GM18907 (cell line): ENCODE data around the gene UBE2F.
"Not testable (repeated sequence)": the region's sequence is repeated elsewhere in the genome, so short reads cannot be mapped to it uniquely, and the experiment has no call there.

Experiments
- ATAC-seq: cut with Tn5 transposase; IDR thresholded peaks from one replicate; pipeline ENCODE4 v1.9.1; 2021; ENCODE audit warnings: mild to moderate bottlenecking, moderate library complexity; ENCODE audit not compliant: unreplicated experiment

Gene UBE2F

GRCh38 chr2:237943395-237944094, 23.3 kb upstream of the UBE2F start:
- ATAC-seq, result no peak

GRCh38 chr2:237944302-237944701, 22.5 kb upstream of the UBE2F start:
- ATAC-seq, result no peak

DNA sequence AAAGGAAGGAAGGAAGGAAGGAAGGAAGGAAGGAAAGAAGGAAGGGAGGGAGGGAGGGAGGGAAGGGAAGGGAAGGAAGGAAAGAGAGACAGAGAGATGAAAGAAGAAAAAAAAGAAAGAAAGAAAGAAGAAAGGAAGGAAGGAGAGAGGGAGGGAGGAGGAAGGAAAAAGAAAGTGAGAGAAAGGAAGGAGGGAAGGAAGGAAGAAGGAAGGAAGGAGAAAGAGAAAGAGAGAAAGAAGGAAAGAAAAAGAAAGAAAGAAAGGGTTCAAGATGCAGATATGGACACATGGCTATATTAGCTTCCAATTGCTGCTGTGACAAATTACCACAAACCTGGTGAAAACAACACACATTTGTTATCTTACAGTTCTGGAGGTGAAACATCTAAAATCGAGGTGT, 20.4 kb upstream of the UBE2F start:
- no peak for ATAC-seq

GRCh38 chr2:237951354-237951753, 15.5 kb upstream of the UBE2F start:
- not testable (repeated sequence) for ATAC-seq

DNA sequence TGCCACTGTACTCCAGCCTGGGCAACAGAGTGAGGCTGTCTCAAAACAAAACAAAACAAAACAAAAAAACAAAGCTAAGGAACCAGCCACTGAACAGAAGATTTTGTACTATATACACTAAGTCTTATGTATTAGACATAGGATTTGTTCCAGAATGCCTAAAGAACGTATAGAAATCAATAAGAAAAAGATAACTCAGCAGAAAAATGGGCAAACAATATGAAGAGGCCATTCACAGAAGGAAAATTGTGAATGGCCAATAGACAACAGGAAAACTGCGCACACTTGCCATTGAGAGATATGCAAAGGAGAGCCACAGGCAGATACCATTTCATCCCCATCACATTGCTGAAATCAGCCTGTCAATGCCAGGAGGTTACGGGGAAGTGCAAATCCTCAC, 14.9 kb upstream of the UBE2F start:
- no peak for ATAC-seq

DNA sequence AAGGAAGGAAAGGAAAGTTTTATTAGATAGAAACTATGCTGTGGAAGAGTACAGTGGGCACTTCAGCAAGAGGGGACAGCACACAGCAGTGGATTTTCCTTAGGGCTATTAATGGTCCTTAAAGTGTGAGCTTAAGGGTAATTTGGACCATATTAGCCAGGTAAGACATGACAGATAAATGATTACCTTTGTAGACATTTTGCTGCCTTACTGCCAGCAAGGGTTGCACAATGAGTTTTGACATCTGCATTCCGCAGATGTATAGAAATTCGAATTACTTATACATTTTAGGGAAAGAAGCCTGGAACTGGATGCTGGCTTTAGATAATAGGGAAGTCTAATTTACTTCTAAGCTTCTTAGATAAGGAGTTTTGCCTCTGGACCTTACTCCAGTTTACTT, 14.0 kb upstream of the UBE2F start:
- ATAC-seq, result no peak

DNA sequence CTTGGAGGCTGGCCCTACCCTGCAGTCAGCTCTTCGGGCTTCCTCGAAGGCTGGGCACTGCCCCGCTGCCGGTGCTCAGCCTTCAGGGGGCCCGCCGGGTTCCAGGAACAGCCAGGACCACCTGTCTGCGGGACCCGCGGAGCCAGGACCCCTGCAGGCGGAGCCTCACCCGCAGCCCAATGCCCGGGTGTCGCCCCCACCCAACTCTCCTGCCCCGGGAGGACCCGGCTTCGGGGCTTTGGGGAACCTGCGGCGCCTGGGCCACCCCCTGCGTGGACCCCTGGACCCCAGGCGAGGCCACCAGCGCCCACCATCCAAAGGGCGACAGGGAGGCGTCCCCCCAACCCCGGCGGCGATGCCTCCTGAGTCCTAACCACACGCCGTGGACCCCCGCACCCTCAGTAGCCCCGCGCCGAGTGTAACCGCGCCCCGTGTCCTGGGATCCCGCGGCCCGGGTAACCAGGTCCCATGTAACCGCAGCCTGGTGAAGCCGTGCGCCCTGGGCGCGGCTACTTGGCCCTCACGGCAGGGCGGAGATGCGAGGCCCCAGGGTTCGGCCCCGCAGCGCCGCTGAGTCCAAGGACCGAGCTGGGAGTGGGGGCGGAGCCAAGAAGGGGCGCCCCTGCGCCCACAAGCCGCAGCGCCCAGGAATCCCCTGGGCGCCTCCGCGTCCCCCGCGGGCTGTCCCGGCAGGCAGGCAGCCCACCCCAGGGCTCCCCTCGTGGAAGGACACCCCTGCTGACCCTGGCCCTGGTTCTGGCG, 11.0 kb upstream of the UBE2F start:
- ATAC-seq, result no peak

GRCh38 chr2:237956402-237956736, 10.4 kb upstream of the UBE2F start:
- no peak for ATAC-seq

DNA sequence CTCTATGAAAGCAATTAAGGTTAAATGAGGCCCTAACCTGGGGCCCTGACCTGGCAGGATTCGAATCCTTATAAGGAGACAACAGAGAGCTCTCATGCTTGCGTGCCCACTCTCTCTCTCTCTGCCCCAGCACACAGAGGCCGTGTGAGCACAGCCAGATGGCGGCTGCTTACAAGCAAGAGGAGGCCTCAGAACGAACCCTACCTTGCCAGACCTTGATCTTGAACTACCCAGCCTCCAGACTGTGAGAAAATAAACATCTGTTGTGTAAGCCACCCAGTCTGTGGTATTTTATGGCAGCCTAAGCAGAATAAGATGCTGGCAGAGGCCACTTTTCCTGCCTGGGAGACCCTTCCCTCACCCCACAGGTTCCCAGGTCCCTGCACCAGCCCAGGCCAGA, 5.2 kb upstream of the UBE2F start:
- no peak for ATAC-seq

GRCh38 chr2:237962432-237963084, 4.3 kb upstream of the UBE2F start:
- ATAC-seq, result no peak

DNA sequence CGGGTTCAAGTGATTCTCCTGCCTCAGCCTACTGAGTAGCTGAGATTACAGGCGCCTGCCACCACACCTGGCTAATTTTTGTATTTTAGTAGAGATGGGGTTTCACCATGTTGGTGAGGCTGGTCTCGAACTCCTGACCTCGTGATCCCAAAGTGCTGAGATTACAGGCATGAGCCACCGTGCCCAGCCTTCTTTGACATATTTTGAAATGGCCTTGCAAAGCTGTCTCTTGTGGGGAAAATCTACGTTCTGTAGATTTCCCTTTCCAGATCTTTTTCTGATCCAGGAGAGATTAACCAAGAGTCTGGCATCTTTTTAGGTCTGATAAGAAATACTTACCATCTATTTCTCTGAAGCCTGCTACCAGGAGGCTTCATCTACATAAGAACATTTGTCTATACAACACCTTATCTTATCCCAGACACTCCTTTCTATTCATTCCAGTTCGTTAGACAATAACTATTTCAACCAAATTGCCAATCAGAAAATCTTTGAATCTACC, 3.3 kb upstream of the UBE2F start:
- ATAC-seq, result not testable (repeated sequence)

DNA sequence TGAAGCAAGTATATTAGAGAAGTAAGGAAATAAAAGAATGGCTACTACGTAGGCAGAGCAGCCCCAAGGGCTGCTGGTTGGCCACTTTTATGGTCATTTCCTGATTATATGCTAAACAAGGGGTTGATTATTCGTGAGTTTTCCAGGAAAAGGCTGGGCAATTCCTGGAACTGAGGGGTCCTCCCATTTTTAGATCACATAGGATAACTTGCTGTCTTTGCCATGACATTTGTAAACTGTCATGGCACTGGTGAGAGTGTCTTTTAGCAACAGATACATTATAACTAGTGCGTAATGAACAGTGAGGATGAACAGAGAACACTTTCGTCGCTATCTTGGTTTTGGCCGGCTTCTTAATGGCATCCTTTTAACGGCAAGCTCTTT, 2.6 kb upstream of the UBE2F start:
- no peak for ATAC-seq

- no peak for ATAC-seq
These were observed 2.0 kb upstream of the UBE2F start for GRCh38 chr2:237964578-237965404.

- ATAC-seq, result not testable (repeated sequence)
These were observed 970 bp upstream of the UBE2F start for GRCh38 chr2:237965844-237966243.

GRCh38 chr2:237966250-237966564, 607 bp upstream of the UBE2F start:
- peak; percentile 1 for ATAC-seq

DNA sequence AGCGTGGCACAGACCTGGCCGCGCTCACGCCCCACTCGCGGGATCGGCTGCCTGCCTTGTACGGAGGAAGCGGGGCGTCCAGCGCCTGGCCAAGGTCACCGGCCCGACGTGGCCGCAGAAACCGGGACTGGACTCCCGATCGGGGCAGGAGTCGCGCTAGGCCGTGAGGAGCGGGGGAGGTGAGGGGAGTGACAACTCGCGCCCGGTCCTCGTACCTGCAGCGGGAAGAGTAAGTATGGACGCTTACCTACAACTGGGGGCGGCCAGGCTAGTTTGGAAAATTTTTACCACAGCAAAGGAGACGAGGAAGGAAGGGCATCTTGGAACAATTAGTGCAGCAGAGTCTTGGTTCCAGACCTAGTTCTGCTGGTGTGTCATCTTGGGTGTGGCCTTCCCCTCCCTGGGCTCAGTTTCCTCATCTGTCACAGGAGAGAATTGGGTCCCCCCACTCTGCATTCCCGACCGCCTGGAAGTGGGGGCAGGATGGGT, 693 bp downstream of the UBE2F start:
- ATAC-seq, result no peak

GRCh38 chr2:237968048-237968862, 1.4 kb downstream of the UBE2F start:
- ATAC-seq, result peak; percentile 44

DNA sequence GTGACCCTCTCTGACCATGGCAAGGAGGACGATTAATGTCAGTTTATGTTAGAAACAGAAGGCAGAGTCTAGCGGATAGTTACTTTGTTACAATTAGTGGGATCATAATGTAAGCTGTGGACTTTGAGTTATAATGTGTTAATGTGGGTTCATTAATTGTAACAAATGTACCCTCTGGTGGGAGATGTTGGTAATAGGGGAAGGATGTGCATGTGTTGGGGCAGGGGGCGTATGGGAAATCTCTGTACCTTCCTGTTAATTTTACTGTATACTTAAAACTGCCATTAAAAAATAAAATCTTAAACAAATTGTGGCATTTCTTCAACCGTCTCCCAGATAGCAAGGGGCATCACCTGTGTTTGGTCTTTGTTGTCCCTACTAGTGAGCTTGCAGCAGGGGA, 4.8 kb downstream of the UBE2F start:
- no peak for ATAC-seq

DNA sequence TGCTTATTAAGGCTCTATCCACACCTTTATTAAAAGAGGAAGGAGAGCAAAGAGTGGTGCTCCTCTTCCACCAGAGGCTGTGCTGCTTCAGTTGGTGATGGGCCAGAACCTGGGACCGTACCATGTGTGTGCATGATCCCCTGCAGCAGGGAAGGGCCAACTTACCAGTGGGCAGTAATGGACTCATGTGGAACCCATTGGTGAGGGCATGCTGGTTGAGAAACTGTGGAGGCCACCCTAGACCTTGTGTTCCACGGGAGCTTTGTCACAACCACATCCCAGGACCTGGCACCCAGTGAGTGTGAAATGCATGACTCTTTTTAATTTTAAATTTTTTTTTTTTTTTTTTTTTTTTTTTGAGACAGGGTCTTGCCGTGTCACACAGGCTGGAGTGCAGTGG, 5.4 kb downstream of the UBE2F start:
- ATAC-seq, result no peak

GRCh38 chr2:237972936-237973335, 6.1 kb downstream of the UBE2F start:
- ATAC-seq, result no peak
